GM18505 (cell line): ENCODE data around the gene TYSND1.
"Not testable (repeated sequence)": the region's sequence is repeated elsewhere in the genome, so short reads cannot be mapped to it uniquely, and the experiment has no call there.

Experiments
- ATAC-seq: cut with Tn5 transposase; IDR thresholded peaks from one replicate; pipeline ENCODE4 v1.9.1; 2021; ENCODE audit not compliant: unreplicated experiment
- POLR2A ChIP-seq: IDR thresholded peaks from 4 replicates; pipeline ENCODE4 v1.6.1; 2011; ENCODE audit warnings: borderline replicate concordance; ENCODE audit not compliant: insufficient read depth, insufficient read length; ENCODE audit errors: extremely low read depth

Gene TYSND1

DNA sequence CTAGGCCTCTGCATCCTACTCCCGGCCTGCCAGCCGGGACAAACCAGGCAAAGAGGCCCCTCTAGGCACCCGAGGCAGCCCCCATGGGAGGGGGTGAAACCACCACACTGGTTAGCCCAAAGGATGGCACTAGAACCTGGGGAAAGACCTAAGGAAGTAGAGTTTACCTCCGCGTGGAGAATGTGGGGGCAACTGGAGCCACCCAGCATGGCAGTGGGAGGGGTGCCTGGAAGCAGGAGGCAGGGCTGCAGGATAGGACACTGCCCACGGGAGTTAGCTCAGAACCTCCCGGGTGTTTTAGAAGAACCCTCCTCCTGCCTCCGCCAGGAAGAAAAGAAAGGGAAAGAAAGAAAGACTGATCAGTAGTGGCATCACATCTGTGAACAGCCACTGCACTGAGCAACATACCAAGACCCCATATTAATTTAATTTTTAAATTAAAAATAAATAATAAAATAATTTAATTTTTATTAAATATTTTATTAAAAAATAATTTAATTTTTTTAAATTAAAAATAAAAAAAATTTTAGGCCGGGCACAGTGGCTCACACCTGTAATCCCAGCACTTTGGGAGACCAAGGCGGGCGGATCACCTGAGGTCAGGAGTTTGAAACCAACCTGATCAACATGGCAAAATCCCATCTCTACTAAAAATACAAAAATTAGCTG lies 25.1 kb downstream of the TYSND1 start:
- no peak for ATAC-seq
- TF ChIP-seq POLR2A = no peak

DNA sequence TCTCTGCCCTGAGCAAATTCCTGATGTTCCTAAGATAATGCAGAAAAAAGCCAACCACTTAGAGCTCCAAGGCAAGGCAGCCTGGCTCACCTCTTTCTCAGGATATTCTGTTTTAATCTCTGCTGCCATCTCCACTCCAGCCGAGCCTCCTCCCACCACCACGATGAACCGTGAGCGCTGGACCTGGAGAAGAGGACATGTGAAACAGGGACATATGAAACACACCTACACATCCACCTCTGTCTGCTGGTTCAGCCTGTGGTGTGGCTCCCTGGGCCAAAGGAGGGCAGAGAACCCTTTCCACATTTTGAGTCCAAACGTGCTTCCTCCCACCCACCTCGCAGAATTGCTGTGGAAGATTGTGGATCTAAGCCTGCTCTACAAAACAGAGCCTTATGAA lies 26.1 kb downstream of the TYSND1 start:
- no peak for ATAC-seq
- TF ChIP-seq POLR2A = no peak

DNA sequence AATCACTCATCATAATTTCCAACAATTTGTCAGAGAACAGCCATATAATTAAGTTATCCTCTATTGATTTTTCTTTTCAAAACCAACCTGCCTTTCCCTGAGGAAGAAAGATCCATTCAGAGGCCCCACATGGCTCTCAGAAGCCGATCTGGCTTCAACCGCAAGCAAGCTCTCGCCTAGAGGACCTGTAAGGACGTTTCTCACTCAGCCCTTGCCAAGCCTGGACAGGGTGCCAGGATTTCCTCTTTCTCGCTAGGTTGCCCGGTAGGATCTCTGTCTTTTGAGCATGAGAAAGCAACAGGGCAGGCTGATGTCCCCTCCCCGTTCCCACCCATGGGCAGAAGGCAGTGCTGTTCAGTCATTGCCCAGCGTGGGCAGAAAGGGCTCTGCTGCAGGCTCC lies 26.9 kb downstream of the TYSND1 start:
- no peak for ATAC-seq
- TF ChIP-seq POLR2A = no peak

DNA sequence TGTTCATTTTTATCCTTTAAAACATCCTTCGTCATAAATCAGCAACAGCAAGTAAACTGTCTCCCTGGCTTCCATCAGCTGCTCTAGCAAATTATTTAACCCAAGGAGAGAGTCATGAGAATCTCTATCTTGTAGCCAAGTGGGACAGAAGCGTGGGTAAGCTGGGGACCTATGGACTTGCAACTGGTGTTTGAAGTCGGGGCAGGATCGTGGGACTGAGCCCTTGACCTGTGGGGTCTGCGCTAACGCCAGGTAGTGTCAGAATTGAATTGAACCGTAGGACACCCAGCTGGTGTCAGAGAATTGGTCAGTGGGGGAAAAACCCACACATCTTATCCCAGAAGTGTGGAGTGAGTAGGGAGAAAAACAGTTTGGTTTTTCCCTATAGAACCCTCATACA lies 27.3 kb downstream of the TYSND1 start:
- ATAC-seq = no peak
- TF ChIP-seq POLR2A = no peak

GRCh38 chr10:70118196-70118595 lies 28.3 kb downstream of the TYSND1 start:
- ATAC-seq = no peak
- no peak for TF ChIP-seq POLR2A

GRCh38 chr10:70117646-70118045 lies 28.9 kb downstream of the TYSND1 start:
- ATAC-seq = no peak
- no peak for TF ChIP-seq POLR2A

GRCh38 chr10:70115948-70116682 lies 30.4 kb downstream of the TYSND1 start:
- no peak for ATAC-seq
- TF ChIP-seq POLR2A = no peak

DNA sequence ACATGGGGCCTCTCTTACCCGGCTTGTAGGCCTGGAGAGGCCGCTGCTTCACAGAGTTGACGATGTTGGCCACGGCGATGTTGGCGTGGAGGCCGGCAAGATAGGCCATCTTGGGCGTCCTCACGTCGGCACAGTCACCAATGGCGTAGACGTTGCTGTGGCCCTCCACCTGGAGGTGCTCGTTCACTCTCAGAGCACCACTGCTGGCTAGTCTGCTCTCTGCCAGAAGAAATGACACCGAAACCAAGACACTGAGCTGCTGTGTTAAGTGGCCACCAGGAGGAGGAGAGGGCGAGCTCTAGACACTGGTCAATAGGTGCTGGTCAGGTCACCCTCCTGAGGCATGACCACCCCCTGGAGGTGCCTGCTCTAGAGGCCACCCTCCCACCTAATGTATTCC lies 31.6 kb downstream of the TYSND1 start:
- no peak for TF ChIP-seq POLR2A
- ATAC-seq = no peak

- no peak for TF ChIP-seq POLR2A
- ATAC-seq = no peak
Observed at GRCh38 chr10:70112071-70112470, 34.4 kb downstream of the TYSND1 start.

GRCh38 chr10:70111496-70111895 lies 35.0 kb downstream of the TYSND1 start:
- ATAC-seq = no peak
- TF ChIP-seq POLR2A = no peak

DNA sequence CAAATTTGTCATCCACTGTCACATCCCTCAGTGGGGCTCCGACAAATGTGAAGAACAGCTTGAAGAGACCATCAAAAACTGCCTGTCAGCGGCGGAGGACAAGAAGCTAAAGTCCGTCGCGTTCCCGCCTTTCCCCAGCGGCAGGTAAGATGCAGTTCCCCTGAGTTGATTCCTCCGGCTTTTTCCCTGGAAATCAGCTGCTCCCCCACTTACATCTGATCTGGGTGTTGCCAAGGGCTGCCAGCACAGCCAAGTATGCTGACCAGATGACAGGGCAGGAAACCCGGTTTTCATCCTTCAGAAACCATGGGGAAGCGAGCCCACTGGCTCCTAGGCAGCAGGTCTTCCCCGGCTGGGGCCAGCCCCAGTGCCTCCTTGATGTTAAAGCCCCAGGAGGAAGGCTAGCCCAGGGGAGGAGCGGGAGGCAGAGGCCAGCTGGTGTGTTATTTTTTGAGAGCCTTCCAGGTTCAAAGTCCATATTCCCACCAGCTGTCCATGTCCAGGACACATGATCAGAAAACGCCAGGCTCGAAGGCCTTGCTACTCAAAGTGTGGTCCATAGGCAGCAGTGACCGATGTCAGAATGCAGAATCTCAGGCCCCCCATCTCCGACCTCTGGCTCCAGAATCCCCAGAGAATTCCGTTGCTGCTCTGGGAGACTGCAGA lies 37.3 kb downstream of the TYSND1 start:
- no peak for TF ChIP-seq POLR2A
- no peak for ATAC-seq

DNA sequence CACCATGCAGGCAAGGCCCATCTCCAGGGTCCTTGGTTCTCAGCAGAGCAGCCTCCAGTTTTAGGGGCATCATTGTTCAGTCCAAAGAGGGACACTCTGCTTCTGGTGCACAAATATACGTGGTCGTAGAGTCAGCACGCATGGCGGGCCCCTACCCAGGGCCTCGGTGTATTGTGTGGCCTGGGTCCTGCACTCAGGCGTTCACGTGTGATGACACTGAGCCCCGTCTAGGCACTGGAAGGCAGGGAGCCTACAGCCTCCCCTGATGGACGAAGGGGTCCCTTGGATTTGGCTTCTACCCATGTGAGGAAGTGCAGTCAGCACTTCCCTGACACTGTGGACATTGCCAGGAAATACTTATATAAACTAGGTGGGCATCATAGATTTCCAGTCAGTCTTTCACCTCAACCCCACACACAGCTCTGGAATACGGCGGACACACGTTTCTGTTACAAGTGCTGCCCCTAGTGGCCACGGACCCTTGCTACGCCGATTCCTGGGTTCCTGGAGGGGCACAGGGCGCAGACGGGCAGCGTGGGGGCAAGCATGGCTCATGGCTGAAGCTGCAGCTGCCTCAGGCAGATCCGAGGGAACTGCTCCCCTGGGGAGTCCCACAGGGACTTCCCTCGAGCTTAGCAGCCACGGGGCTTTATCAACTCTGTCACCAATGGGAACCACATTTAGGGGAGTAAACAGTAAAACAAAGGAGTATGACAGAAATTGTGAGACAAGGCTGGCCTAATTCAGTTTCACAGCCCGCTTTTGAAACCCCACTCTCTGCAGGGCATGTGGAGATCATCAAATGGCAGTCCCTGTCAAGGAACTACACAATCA lies 39.3 kb downstream of the TYSND1 start:
- no peak for TF ChIP-seq POLR2A
- no peak for ATAC-seq

- no peak for ATAC-seq
- TF ChIP-seq POLR2A = no peak
Observed at GRCh38 chr10:70101668-70102067, 44.8 kb downstream of the TYSND1 start.

DNA sequence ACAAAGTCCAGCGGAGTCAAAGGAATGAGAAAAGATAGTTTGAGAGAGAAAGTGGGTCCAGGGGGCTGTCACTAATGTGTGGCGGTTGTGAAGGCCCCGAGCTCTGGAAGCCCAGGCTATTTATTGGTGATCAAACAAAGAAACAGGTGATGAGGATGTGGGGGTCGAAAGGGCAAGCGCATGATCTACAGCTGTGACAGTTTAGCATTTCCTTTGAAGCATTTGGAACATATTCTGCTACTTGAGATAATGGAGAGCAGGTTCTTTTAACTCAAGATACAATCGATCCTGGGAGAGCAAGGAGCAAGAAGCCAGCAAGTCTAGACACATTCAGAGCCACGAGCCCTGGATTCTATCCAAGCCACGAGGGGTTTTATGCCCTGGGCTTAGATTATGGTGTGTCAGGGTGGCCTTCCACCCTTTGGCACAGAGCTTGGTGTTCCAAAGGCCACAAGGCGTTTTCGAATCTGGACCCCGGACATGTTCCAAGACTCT lies 45.4 kb downstream of the TYSND1 start:
- not testable (repeated sequence) for ATAC-seq
